Activated T-cell treated with anti-CD3 and anti-CD28 coated beads, Interleukin-2, amount 50 U/mL, for 1 hour (primary cell): Measurements from ENCODE around the gene HMGB1.
A peak's percentile ranks its signal among the peaks of the same experiment; 100 is the strongest.

Source experiments
- DNase-seq: peaks from one replicate; pipeline ENCODE4 v3.0.0-alpha.2; 2020

The HMGB1 gene

DNA sequence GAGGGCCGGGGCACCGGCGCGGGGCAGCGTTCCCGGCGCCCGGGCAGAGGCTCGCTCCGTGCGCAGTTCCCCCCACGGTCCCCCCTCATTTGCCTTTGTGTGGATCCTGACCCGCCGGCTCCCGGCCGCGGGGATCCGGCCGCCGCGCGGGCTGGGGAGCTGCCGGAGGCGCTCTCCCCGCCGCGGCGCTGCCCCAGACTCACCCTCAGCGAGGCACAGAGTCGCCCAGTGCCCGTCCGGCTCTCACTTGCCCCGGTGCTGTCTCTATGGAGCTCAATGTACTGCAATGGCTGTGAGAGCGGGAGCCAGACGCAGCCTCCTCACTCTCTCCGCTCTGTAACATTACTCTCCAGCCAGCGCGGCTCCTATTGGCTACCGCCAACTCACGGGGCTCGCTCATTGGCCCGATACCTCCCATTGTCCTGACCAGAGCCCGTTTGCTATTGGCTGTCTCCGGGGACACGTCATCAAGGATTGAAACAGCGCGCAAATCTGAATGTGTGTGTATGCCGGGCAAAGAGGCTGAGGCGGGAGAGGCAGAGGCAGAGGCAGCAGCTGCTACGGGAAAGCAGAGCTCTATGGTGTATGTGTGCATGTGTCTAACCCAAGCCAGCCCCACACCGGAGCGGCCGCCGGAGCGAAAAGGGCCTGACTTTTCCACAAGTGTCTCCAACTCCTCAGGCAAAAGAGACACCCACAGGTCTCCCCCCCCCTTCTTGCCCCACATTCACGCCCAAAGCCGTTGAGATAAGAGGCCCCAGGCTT, at the start of gene HMGB1:
HMGB1 (minus strand) TSS at position 344 of the 765 bp plus-strand sequence. CDS start 2,256 bp downstream, outside the sequence.
- peak; percentile 93 for DNase-seq

DNA sequence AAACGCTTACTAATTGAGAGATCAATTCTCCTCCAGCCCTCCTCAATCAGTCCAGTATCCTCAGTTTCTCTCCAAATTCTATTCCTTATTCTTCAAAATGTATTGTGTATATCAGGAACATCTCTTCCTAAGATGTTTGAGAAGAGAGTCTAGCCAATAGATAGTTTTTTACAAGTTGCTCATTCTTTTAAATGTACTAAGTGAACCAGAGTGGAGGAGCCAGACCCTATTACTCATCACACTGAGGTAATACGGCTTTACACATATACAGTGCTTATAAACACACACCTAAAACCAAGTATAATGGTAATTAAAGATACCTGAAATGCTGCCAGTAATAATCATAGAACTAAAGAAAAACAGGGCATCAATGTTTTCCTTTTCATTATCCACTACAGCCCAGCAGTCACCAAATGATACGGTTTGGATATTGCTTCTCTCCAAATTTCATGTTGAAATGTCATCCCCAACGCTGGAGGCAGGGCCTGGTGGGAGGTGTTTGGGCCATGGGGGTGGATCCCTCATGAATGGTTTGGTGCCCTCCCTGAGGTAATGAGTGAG, 45.2 kb upstream of the HMGB1 start:
- no peak for DNase-seq

DNA sequence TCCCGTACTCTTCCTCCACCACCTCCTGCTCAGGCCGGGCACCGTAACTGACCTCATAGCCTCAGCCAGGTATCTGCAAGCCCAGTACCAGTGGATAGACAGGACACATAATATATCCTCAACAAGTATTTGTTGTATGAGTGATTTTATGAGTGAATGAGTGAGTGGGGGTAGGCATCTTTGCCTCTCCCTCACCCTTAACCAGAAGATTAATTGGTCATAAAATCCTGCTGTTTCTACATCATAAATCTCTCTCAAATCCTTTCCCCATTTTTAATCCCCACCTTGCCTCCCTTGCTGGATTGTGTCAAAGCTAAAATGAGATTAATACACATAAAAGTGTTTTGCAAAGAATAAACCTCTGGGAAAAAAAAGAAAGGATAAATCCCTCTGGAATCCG, 44.4 kb upstream of the HMGB1 start:
- DNase-seq: no peak

GRCh38 chr13:30509254-30510050, 43.7 kb upstream of the HMGB1 start:
- no peak for DNase-seq

GRCh38 chr13:30504081-30504480, 38.3 kb upstream of the HMGB1 start:
- DNase-seq: no peak

- DNase-seq: no peak
Measured at GRCh38 chr13:30502237-30502636, 36.5 kb upstream of the HMGB1 start.

- DNase-seq: no peak
Measured at GRCh38 chr13:30499338-30499737, 33.6 kb upstream of the HMGB1 start.

- DNase-seq: no peak
Measured at GRCh38 chr13:30496147-30496546, 30.4 kb upstream of the HMGB1 start.

DNA sequence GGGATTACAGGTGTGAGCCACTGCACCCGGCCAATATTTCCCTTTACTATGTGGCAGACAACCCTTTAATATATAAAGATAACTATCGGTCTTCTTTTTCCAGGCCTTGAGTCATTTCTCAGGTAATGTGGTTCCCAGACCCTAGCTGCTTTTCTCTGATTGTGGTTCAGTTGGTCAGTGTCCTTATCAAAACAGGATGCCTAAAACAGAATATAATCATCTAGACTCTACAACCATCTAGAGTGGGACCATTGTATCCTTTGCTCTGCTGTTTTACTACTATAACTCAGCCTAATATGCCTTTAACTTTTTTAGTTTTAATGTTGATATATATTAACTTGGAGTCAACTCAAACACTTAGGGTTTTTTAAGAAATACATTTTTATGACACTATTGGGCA, 30.0 kb upstream of the HMGB1 start:
- DNase-seq: no peak

- DNase-seq: no peak
Measured at GRCh38 chr13:30493658-30494381, 28.1 kb upstream of the HMGB1 start.

DNA sequence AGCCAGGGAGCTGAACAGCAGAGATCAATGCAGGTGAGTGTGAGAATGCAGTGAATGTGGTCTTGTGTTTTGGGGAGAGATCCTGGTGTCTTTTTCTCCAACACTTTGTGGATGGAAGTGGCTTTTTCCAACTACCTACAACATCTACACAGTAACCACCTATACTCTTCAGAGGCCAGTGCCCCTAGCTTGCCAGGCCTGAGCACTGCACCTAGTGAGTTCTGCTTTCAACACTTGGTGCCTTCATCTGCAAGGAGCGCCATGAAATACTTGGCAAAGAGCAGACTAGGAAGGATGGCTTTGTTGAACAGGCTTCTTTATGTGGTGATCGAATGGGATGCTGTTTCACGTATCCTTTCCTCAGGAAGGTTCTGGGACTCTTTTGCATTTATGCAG, 21.3 kb upstream of the HMGB1 start:
- DNase-seq: no peak

GRCh38 chr13:30486230-30487074, 20.7 kb upstream of the HMGB1 start:
- no peak for DNase-seq

DNA sequence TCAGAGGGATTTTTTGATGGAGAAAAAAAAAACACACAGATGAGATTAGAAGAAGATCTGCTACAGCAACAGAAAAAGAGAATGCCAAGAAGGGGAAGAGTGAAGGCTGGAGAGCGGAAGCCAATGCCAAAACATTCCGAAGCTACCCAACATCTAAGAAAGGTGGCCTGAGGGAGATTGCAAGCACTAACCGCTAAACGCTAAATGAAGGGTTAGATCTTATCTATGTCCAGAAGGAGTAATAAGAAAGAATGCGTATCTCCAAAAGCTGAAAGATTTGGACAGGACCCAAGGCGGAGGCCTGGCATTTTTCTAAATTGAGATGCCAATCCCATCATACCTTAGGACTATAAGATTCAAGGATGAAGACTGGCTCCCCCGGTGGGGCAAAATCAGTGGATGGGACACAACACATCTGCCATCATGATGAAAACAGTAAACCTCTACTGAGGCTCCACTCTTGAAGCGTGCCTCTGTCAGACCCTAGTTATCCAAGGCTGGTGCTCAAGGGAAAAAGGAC, 15.6 kb upstream of the HMGB1 start:
- no peak for DNase-seq

DNA sequence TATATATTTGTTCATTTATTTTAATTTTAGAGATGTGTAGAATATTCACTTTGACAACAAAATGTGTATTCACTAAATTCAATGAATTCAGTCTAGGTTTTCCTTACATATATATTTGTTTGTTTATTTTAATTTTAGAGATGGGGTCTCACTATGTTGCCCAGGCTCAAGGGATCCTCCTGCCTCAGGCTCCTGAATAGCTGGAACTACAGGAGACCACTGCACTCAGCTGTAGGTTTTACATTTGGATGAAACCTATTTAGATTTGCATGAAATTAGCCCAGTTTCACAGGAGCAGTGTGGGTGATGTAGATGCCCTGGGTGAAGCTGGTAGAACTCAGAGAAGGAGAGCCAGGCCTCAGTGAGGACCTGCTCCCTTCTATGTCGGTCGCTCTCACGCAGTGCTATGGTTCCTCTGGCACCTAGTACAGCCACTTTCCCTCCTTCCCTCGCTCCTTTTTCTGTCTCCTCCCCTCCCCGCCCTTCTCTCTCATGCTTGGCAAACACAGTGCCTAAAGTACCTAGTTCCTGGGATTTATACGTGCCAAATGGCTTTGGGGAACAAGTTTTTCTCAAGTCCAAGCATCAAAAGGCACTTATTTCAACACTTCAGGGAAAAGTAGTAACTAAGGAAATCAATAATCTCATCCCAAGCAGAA, 14.7 kb upstream of the HMGB1 start:
- DNase-seq: no peak

GRCh38 chr13:30479883-30480219, 14.1 kb upstream of the HMGB1 start:
- no peak for DNase-seq

- DNase-seq: no peak
Measured at GRCh38 chr13:30479154-30479882, 13.6 kb upstream of the HMGB1 start.

DNA sequence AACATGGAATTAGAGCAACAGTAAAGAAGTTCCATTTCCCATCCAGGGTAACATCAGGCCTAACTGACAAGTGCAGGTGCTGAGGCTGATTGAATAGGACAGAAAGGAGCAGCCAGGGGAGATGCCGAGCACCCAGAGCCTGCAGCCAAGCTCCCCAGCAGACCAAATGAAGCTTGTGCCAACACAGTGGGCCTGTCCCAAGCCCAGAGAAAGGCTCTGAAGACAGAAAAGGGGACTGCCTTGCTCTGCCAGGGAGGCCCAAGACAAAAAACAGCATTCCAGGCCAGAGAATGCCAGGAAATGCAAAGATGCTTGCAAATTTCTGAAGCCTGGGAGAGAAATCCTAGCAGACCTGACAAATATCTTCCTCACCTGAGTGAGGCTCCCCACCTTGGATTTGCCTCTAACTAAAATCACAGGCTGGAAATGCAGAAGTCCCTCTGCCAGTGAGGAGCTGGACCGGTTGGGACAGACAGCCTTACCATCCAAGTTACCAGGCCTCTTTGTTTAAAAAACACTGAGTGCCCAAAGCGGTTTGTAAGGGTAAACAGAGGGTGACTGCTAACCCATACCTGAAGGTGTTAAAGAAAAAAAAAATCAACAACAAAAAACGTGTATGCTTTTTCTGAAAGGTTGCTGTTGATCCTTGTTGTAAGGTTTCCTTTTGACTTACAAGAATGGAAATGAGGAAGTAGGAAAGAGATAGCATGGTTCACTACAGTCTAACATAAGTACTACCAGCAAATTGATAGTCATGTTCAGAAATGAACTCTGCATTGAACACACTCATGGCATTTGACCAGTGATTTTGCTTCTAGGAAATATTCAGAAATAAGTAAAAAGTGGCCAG, 11.8 kb upstream of the HMGB1 start:
- no peak for DNase-seq

GRCh38 chr13:30473675-30474074, 7.9 kb upstream of the HMGB1 start:
- no peak for DNase-seq

DNA sequence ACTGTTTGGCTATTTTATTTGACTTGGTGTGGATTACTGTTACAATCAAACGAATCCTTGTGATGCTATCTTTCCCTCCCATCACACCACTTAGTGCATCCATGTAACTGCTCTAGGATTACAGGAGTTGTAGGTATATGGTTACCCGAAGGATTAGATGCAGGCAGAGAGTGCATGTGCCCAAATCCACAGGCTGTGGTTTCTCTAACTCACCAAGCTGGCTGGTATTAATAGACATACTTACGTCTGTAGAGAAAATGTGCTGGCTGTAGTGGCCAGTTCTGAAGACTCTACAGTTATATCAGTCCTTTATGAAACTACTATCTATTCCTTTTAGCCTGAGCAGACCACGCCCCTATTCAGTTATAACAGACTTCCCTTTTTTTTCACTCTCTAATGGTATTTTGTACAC, 1.1 kb upstream of the HMGB1 start:
- DNase-seq: no peak

DNA sequence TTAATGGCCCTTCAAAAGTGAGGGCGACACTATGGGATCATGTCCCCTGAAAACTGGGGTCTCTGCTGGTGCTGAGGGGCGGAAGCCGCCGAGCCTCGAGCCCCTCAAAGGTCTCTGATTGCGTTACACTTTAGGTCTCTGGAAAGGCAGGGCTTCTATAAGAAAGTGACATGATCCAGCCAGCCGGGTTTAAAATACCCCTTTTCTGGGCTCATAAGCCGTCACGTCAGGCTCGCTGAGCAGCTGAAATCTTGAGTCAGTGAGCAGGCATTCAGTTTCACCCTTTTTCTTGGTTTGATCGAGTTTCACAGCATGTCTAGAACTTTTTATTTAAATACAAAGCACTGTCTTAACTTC, 600 bp upstream of the HMGB1 start:
- DNase-seq: no peak
